Keratinocyte (primary cell): ENCODE results near the gene SH2D4B. TPM values are rescaled to one million over a fixed set of nuclear protein-coding genes. Genes with fewer than 3 reads are reported as not detected.

ENCODE experiments used
- DNase-seq: peaks from one replicate; pipeline ENCODE4 v3.0.0-alpha.2; 2011; ENCODE audit warnings: low read depth, missing footprints, low spot score
- FAIRE-seq: peaks from 2 replicates; lab custom pipeline; 2011; peaks lifted over from hg19 to GRCh38; lab: Jason Lieb, UNC
- H2AFZ ChIP-seq: 2 replicates; pipeline ENCODE4 v1.6.0; 2012; ENCODE audit warnings: low read length, control low read depth, inconsistent platforms; ENCODE audit not compliant: control insufficient read depth
- H3K27ac ChIP-seq: 2 replicates; pipeline ENCODE4 v1.5.1; 2011; ENCODE audit warnings: low read length; ENCODE audit not compliant: control insufficient read depth, insufficient read depth
- H3K27me3 ChIP-seq: 3 replicates; pipeline ENCODE4 v1.6.0; 2011; ENCODE audit warnings: low read length; ENCODE audit not compliant: control insufficient read depth, insufficient read depth; ENCODE audit errors: extremely low read depth
- H3K36me3 ChIP-seq, 2 experiments: 2 replicates in 1 of 2; 3 replicates in 1 of 2; pipeline ENCODE4 v1.5.1; 2011; ENCODE audit warnings: low read length in 2 of 2, mild to moderate bottlenecking in 1 of 2; ENCODE audit not compliant: control insufficient read depth in 2 of 2, insufficient read depth in 2 of 2; ENCODE audit errors: extremely low read depth in 1 of 2
- H3K4me1 ChIP-seq: 3 replicates; pipeline ENCODE4 v1.5.1; 2011; ENCODE audit warnings: low read length; ENCODE audit not compliant: control insufficient read depth, insufficient read depth; ENCODE audit errors: extremely low read depth
- H3K4me2 ChIP-seq: 3 replicates; pipeline ENCODE4 v1.6.0; 2011; ENCODE audit warnings: low read depth, low read length; ENCODE audit not compliant: control insufficient read depth, insufficient read depth; ENCODE audit errors: extremely low read depth
- H3K4me3 ChIP-seq, 3 experiments: fragments of 200-600 bp in 1 of 3; sonication (generic) in 1 of 3; 2 replicates in 2 of 3; 3 replicates in 1 of 3; pipeline ENCODE4 v1.5.1; 2011 to 2016; ENCODE audit warnings: low read length in 3 of 3, mild to moderate bottlenecking in 3 of 3, control low read depth in 2 of 3, inconsistent platforms in 1 of 3, low read depth in 1 of 3, mixed read lengths in 1 of 3, mixed run types in 1 of 3, moderate library complexity in 1 of 3; ENCODE audit not compliant: control insufficient read depth in 2 of 3, insufficient read depth in 2 of 3; ENCODE audit errors: extremely low read depth in 1 of 3
- H3K79me2 ChIP-seq: 2 replicates; pipeline ENCODE4 v1.6.0; 2012; ENCODE audit warnings: low read length; ENCODE audit not compliant: control insufficient read depth, insufficient read depth
- H3K9ac ChIP-seq: 3 replicates; pipeline ENCODE4 v1.6.0; 2011; ENCODE audit warnings: low read length; ENCODE audit not compliant: control insufficient read depth, insufficient read depth; ENCODE audit errors: extremely low read depth
- H3K9me1 ChIP-seq: 3 replicates; pipeline ENCODE4 v1.6.0; 2011; ENCODE audit warnings: low read length; ENCODE audit not compliant: control insufficient read depth, insufficient read depth; ENCODE audit errors: extremely low read depth
- H3K9me3 ChIP-seq: 2 replicates; pipeline ENCODE4 v1.5.1; 2012; ENCODE audit warnings: low read depth, low read length; ENCODE audit not compliant: control insufficient read depth
- H4K20me1 ChIP-seq: 3 replicates; pipeline ENCODE4 v1.6.0; 2011; ENCODE audit warnings: low read length; ENCODE audit not compliant: control insufficient read depth, insufficient read depth; ENCODE audit errors: extremely low read depth
- EZH2 ChIP-seq: IDR thresholded peaks from one replicate; pipeline ENCODE4 v1.6.1; 2012; ENCODE audit warnings: inconsistent platforms, mild to moderate bottlenecking, low read length, moderate library complexity
- dilution Hi-C: fragments of 300-500 bp; cut with MboI; formaldehyde crosslinking; loops from one replicate; pipeline ENCODE4 v1.7.0; 2020; ENCODE audit warnings: low sequenced_read_pairs; ENCODE audit not compliant: extremely low pct_ligation_motif_present
- polyA plus RNA-seq, 5 experiments: library from polyadenylated mRNA; depleted of rRNA in 3 of 5; stranded (reverse) in 3 of 5; stranded (forward) in 1 of 5; unstranded in 1 of 5; fragments of >200 nt; gene quantifications; 1 replicate in 1 of 5; 2 replicates in 3 of 5; 3 replicates in 1 of 5; pipeline versions ENCODE4 v1.2.1 to v1.2.3, GENCODE V29; 2011 to 2012; ENCODE audit warnings: missing spikeins in 2 of 5, low read depth in 1 of 5, low replicate concordance in 1 of 5
- TF ChIP-seq, protein P1 (sequence below), 3 experiments: IDR thresholded peaks in 1 of 3; conservative IDR thresholded peaks in 1 of 3; optimal IDR thresholded peaks in 1 of 3; 2 replicates in 2 of 3; 3 replicates in 1 of 3; pipeline versions ENCODE3 to v1.5.1; 2011; ENCODE audit warnings: low read length in 3 of 3, mild to moderate bottlenecking in 3 of 3, moderate library complexity in 2 of 3, control low read depth in 1 of 3, inconsistent platforms in 1 of 3; ENCODE audit not compliant: insufficient read depth in 2 of 3; ENCODE audit errors: extremely low read depth in 1 of 3

The SH2D4B gene
- polyA plus RNA-seq, 1 donor (not counting 4 experiments of a cell fraction or from before 2014, with no cell fraction given), result 0.22 TPM

DNA sequence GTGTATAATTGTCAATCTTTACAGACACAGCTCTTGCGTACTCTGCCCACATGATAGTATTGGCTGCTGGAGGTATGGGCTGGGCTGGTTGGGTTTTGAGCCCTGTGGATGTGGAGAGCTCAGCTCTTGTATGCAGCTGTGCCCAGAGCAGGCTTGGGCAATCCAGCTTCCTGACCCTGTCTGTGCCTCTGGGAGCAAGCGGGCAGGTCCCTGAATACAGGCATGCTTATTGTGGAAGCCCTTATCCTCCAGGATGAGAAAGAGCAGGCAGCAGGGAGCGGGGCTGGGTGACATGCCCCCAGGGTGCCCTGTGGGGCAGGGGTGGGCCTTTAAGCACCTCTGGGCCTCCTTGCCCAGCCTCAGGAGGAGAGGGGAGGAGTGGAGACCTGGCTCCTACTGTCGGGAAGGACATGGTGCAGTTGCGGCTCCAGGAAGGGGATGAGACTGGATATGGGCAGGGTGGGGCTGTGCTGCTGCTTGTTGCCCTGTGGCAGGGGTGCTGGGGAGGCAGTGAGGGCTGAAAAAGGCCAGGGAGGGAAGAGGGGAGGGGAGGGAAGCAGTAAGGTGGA is 32.7 kb upstream of the SH2D4B start:
- peaks cover 7 to 29% of the 10 kb centered on the region in 2 experiments for H3K36me3 ChIP-seq
- H3K4me2 ChIP-seq, result peak overlapping the region; percentile 11
- H3K27me3 ChIP-seq, result no peaks in the 10 kb centered on the region
- peak overlapping the region; percentile 72 for H3K9ac ChIP-seq
- no peak overlapping the region for H3K4me3 ChIP-seq
- no peak overlapping the region for H2AFZ ChIP-seq
- FAIRE-seq (no peak), DNase-seq (no peak)
- H3K27ac ChIP-seq, result peak overlapping the region; percentile 89
- dilution Hi-C loops, result no loop called here
- no peaks in the 10 kb centered on the region for H3K9me1 ChIP-seq
- TF ChIP-seq, protein P1, sequence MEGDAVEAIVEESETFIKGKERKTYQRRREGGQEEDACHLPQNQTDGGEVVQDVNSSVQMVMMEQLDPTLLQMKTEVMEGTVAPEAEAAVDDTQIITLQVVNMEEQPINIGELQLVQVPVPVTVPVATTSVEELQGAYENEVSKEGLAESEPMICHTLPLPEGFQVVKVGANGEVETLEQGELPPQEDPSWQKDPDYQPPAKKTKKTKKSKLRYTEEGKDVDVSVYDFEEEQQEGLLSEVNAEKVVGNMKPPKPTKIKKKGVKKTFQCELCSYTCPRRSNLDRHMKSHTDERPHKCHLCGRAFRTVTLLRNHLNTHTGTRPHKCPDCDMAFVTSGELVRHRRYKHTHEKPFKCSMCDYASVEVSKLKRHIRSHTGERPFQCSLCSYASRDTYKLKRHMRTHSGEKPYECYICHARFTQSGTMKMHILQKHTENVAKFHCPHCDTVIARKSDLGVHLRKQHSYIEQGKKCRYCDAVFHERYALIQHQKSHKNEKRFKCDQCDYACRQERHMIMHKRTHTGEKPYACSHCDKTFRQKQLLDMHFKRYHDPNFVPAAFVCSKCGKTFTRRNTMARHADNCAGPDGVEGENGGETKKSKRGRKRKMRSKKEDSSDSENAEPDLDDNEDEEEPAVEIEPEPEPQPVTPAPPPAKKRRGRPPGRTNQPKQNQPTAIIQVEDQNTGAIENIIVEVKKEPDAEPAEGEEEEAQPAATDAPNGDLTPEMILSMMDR (optimal IDR thresholded peaks at IDR 0.05 in 1 of 3, IDR thresholded peaks at IDR 0.05 in 1 of 3, conservative IDR thresholded peaks at IDR 0.05 in 1 of 3; ENCODE audit: extremely low read depth in 1 of 3, insufficient read depth in 2 of 3, low read length in 3 of 3), result no peak
- TF ChIP-seq EZH2, result no peak
- H3K79me2 ChIP-seq, result peaks cover 59% of the 10 kb centered on the region
- H3K4me1 ChIP-seq, result peaks cover 97% of the 10 kb centered on the region
- no peaks in the 10 kb centered on the region for H3K9me3 ChIP-seq
- H4K20me1 ChIP-seq, result no peaks in the 10 kb centered on the region

DNA sequence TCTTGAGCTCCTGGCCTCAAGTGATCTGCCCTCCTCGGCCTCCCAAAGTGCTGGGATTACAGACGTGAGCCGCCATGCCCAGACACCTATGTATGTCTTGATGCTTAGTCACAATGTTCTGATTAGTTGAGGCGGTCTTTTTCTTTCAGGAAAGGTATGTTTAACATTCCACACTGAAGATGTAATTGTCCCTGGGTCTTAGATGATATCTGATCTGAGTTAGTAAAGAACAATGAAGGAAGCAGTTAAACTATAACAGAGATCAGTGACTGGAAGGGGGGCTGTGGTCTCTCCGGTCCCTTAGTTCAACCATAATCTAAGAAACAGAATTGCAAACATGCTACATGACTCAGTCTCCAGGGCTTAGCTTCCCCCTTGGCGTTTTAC is 31.5 kb upstream of the SH2D4B start:
- no peaks in the 10 kb centered on the region for H3K27me3 ChIP-seq
- peak overlapping the region; percentile 54 for H3K4me2 ChIP-seq
- DNase-seq, result no peak
- H3K9ac ChIP-seq, result peak overlapping the region; percentile 72
- TF ChIP-seq EZH2, result no peak
- TF ChIP-seq, protein P1 (optimal IDR thresholded peaks at IDR 0.05 in 1 of 3, IDR thresholded peaks at IDR 0.05 in 1 of 3, conservative IDR thresholded peaks at IDR 0.05 in 1 of 3; ENCODE audit: extremely low read depth in 1 of 3, insufficient read depth in 2 of 3, low read length in 3 of 3), result no peak
- no peak overlapping the region for H3K4me3 ChIP-seq
- peak; percentile 74 for FAIRE-seq
- no peaks in the 10 kb centered on the region for H3K9me1 ChIP-seq
- no peak overlapping the region for H2AFZ ChIP-seq
- no peaks in the 10 kb centered on the region for H3K9me3 ChIP-seq
- peaks cover 92% of the 10 kb centered on the region for H3K4me1 ChIP-seq
- H4K20me1 ChIP-seq, result no peaks in the 10 kb centered on the region
- H3K27ac ChIP-seq, result peak overlapping the region; percentile 89
- H3K79me2 ChIP-seq, result peaks cover 59% of the 10 kb centered on the region
- peaks cover 11 to 37% of the 10 kb centered on the region in 2 experiments for H3K36me3 ChIP-seq
- dilution Hi-C loops, result no loop called here
